ENCODE data around the gene PDXK. TPM values are rescaled to one million over a fixed set of nuclear protein-coding genes. Genes with fewer than 3 reads are reported as not detected.

PDXK gene
- total and polyA plus RNA-seq, 9 of the 15 experiments (the other 6 are each of a cell fraction or from before 2014, with no cell fraction given) = 5.6 to 162 (median 76.5) TPM

GRCh38 chr21:43767984-43768867 lies 49.3 kb downstream of the PDXK start (continued):
- TF ChIP-seq CTCFL (IDR thresholded peaks at IDR 0.05; ENCODE audit: borderline replicate concordance, insufficient read depth, low read depth, low read length, poor library complexity, severe bottlenecking) = no peak
- peak; percentile 87; the same call in 1 of the 2 replicates for TF ChIP-seq HSF4 (CRISPR knock-in tag; IDR thresholded peaks at IDR 0.05; ENCODE audit: borderline replicate concordance)
- no peak for TF ChIP-seq NR2C1 (IDR thresholded peaks at IDR 0.05)
- TF ChIP-seq NR2C1 (tag; IDR thresholded peaks at IDR 0.05) = peak; percentile 58
- TF ChIP-seq EGR1 (conservative IDR thresholded peaks at IDR 0.05) = peak; percentile 72
- no peak for TF ChIP-seq ILK (tag; IDR thresholded peaks at IDR 0.05; ENCODE audit: borderline replicate concordance, low read depth)
- no peak for TF ChIP-seq SAFB2 (IDR thresholded peaks at IDR 0.05; ENCODE audit: borderline replicate concordance, low read depth, low read length, severe bottlenecking)
- no peak for TF ChIP-seq ZNF717 (CRISPR knock-in tag; IDR thresholded peaks at IDR 0.05)
- no peak for TF ChIP-seq TSC22D4 (tag; IDR thresholded peaks at IDR 0.05)
- TF ChIP-seq MCM3 (IDR thresholded peaks at IDR 0.05) = no peak
- no peak for TF ChIP-seq SAP30 (IDR thresholded peaks at IDR 0.05; ENCODE audit: borderline replicate concordance, insufficient read depth, low read depth, low read length, poor library complexity, severe bottlenecking)
- no peak for TF ChIP-seq ZSCAN32 (CRISPR knock-in tag; IDR thresholded peaks at IDR 0.05)
- no peak for TF ChIP-seq GTF3C2 (IDR thresholded peaks at IDR 0.05; ENCODE audit: borderline replicate concordance, extremely low read depth, insufficient read length)
- TF ChIP-seq STAG1 (CRISPR knock-in tag; IDR thresholded peaks at IDR 0.05; ENCODE audit: borderline replicate concordance) = no peak
- TF ChIP-seq HCFC1 (IDR thresholded peaks at IDR 0.05; ENCODE audit: low read depth, low read length) = peak; percentile 44
- no peak for TF ChIP-seq DIDO1 (tag; IDR thresholded peaks at IDR 0.05; ENCODE audit: low read depth)
- TF ChIP-seq HINFP (tag; conservative IDR thresholded peaks at IDR 0.05; ENCODE audit: low read depth) = no peak; the same call in 1 of the 2 replicates
- no peak for TF ChIP-seq E2F5 (CRISPR knock-in tag; IDR thresholded peaks at IDR 0.05)
- no peak for TF ChIP-seq ZNF436 (CRISPR knock-in tag; IDR thresholded peaks at IDR 0.05)
- no peak for TF ChIP-seq ZNF253 (CRISPR knock-in tag; conservative IDR thresholded peaks at IDR 0.05)

All from K562 (cell line).